ENCODE data around the gene CRYZL1.

CRYZL1 gene

GRCh38 chr21:33661146-33661545, 19.6 kb upstream of the CRYZL1 start:
- DNase-seq (ENCODE audit: low spot score): no peak

GRCh38 chr21:33660406-33660805, 18.9 kb upstream of the CRYZL1 start:
- DNase-seq (ENCODE audit: low spot score): no peak

- DNase-seq (ENCODE audit: low spot score): no peak
Measured at GRCh38 chr21:33659568-33659949, 18.0 kb upstream of the CRYZL1 start.

- no peak for DNase-seq (ENCODE audit: low spot score)
Measured at GRCh38 chr21:33658919-33659567, 17.5 kb upstream of the CRYZL1 start.

GRCh38 chr21:33657124-33657820, 15.7 kb upstream of the CRYZL1 start:
- no peak for DNase-seq (ENCODE audit: low spot score)

- DNase-seq (ENCODE audit: low spot score): no peak
Measured at GRCh38 chr21:33655588-33656221, 14.2 kb upstream of the CRYZL1 start.

GRCh38 chr21:33654412-33654811, 12.9 kb upstream of the CRYZL1 start:
- no peak for DNase-seq (ENCODE audit: low spot score)

GRCh38 chr21:33651965-33652680, 10.6 kb upstream of the CRYZL1 start:
- DNase-seq (ENCODE audit: low spot score): peak; percentile 36

GRCh38 chr21:33650929-33651509, 9.5 kb upstream of the CRYZL1 start:
- DNase-seq (ENCODE audit: low spot score): no peak

- DNase-seq (ENCODE audit: low spot score): no peak
Measured at GRCh38 chr21:33650230-33650629, 8.7 kb upstream of the CRYZL1 start.

- no peak for DNase-seq (ENCODE audit: low spot score)
Measured at GRCh38 chr21:33648555-33648954, 7.0 kb upstream of the CRYZL1 start.

- DNase-seq (ENCODE audit: low spot score): no peak
Measured at GRCh38 chr21:33647587-33647986, 6.0 kb upstream of the CRYZL1 start.

- DNase-seq (ENCODE audit: low spot score): no peak
Measured at GRCh38 chr21:33645730-33646129, 4.2 kb upstream of the CRYZL1 start.

GRCh38 chr21:33644383-33645074, 3.0 kb upstream of the CRYZL1 start:
- no peak for DNase-seq (ENCODE audit: low spot score)

- peak; percentile 29 for DNase-seq (ENCODE audit: low spot score)
Measured at GRCh38 chr21:33643658-33644311, 2.2 kb upstream of the CRYZL1 start.

GRCh38 chr21:33642896-33643657, 1.5 kb upstream of the CRYZL1 start:
- DNase-seq (ENCODE audit: low spot score): peak; percentile 63

GRCh38 chr21:33642027-33642895, 720 bp upstream of the CRYZL1 start, which contains the start of gene ITSN1:
TSS of gene ITSN1 (plus strand) at chr21:33642501. CDS start at chr21:33718829, 76,328 bp downstream.
- peak; percentile 94 for DNase-seq (ENCODE audit: low spot score)

- peak; percentile 37 for DNase-seq (ENCODE audit: low spot score)
Measured at GRCh38 chr21:33640697-33641351, 717 bp downstream of the CRYZL1 start.

- no peak for DNase-seq (ENCODE audit: low spot score)
Measured at GRCh38 chr21:33634254-33634653, 7.3 kb downstream of the CRYZL1 start.
